GM10266 (cell line): ENCODE results near the gene PBRM1.

Experiments
- DNase-seq: peaks from one replicate; pipeline ENCODE4 v3.0.0; 2012; ENCODE audit errors: extremely low spot score
- TF ChIP-seq, protein P1 (sequence below): IDR thresholded peaks from 2 replicates; pipeline ENCODE4 v1.5.1; 2012; ENCODE audit warnings: mild to moderate bottlenecking, low read depth; ENCODE audit not compliant: control insufficient read depth, insufficient read depth; ENCODE audit errors: missing control alignments

Gene PBRM1

DNA sequence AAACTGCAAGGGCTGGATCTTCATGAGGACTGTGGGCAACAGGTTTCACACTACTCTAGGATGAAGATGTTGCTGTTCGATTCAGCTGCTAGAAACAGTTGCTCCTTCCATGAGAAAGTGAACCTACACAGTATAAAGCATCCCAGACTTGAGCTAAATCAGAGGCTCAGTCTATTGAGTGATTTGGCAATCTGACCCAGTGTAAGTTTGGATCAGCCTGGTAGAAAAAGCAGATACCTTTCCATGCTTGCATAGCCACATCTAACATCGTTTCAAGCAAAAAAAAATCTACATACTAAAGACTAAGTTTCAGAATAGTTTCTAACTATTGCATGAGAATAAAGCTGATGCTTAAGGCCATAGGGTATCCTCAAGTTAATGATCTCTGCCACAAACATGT lies 144.7 kb downstream of the PBRM1 start:
- TF ChIP-seq, protein P1, sequence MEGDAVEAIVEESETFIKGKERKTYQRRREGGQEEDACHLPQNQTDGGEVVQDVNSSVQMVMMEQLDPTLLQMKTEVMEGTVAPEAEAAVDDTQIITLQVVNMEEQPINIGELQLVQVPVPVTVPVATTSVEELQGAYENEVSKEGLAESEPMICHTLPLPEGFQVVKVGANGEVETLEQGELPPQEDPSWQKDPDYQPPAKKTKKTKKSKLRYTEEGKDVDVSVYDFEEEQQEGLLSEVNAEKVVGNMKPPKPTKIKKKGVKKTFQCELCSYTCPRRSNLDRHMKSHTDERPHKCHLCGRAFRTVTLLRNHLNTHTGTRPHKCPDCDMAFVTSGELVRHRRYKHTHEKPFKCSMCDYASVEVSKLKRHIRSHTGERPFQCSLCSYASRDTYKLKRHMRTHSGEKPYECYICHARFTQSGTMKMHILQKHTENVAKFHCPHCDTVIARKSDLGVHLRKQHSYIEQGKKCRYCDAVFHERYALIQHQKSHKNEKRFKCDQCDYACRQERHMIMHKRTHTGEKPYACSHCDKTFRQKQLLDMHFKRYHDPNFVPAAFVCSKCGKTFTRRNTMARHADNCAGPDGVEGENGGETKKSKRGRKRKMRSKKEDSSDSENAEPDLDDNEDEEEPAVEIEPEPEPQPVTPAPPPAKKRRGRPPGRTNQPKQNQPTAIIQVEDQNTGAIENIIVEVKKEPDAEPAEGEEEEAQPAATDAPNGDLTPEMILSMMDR: no peak
- DNase-seq: no peak

DNA sequence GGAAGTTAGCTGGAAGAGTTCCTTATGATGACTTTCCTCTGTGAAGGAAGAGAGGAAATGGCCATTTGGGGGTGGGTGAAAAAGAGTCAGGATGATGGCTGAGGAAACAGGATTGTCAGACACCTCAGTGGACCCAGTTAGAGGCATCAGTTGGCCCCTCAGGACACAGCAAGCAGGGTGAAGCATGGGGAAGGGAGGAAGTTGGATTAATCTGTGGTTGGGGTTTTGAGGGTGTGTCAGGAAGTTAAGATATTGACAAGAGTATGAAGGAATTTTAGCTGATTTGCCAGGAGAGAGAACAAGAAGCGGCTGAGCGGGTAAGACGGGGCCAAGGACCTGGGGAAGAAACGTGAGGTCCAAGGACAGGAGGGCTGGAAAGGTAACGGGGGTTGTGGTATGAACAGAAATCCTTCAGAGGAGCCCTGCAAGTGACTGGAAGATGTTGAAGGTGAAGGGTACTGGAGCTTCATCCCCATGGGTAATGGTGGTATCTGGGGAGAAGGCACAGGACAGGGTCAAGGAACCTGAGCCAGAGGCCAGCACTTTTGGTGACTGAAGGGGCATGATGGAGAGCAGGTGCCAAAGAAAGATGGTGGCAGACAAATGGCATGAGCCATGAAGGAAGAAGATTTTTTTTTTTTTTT lies 146.6 kb downstream of the PBRM1 start:
- TF ChIP-seq, protein P1: no peak
- DNase-seq: no peak

GRCh38 chr3:52537726-52538421 lies 147.8 kb downstream of the PBRM1 start:
- TF ChIP-seq, protein P1: no peak
- no peak for DNase-seq

DNA sequence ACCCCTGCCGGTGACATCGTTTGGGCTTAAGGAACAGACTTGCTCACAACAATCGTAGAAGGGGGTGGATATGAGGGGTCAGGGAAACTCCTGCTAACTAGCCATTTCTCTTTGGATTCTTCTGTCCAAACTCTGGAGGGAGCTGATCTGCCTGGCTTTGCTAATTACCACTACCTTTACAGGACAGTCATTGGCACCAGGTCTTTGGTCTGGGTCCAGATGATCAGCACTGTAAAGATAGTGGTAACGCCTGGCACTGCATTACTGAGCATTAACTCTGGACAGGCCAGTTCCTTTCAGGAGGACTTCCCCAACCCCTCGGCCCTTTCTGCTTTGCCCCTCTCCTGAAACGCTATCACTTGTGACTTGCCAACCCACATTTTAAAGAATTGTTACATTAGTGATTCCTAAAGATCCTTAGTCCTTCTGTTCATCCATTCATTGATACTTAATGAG lies 148.5 kb downstream of the PBRM1 start:
- TF ChIP-seq, protein P1: no peak
- no peak for DNase-seq

DNA sequence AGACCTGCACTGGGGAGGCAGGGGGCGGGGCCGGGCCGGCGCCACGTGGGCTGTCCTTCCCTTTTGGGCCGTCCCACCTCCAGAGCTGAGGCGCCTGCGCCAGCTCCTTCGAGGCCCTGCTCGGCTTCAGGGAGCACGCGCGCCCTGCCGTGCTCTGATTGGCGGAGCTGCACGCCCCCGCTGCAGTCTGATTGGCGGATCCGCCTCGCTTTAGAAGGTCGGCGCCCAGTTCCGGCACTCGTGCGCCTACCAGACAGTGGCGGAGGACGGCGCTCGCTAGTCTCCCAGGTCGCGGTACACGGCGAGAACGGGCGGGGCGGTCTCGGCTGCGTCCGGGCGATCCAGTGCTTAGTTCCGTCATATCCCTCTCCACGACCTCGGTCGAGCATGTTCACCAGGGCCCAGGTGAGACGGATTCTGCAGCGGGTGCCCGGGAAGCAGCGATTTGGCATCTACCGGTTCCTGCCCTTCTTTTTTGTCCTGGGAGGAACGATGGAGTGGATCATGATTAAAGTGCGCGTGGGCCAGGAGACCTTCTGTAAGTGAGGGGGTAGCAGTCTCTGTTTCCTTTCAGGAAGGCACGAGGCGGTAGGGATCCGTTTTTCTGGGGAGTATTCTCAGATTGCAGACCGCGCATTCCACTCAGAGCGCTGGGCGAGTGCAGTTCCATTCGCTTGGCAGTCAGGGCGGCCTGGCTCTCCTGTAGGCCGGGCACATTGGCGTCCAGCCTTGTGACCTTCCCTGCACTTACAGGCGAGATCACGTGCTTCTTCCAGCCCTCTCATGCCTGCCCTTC lies 149.1 kb downstream of the PBRM1 start, which contains the start of gene UQCC5:
Gene UQCC5, plus strand, starts transcription at position 237 of the 796 bp plus-strand sequence. Its CDS starts 151 bp downstream, at position 388.
- TF ChIP-seq, protein P1: peak; percentile 16
- peak; percentile 97 for DNase-seq

DNA sequence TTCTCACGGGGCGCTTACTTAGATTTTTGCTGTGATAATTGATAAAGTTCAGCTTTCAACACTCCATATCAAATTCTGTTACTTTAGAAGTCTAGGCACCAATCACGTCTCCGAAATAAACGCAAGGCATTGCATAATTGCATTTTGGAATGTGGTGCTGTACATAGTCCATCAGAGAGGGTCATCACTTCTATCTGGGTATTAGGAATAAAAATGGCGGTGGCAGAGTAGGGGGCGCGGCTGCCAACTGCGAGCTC lies 149.7 kb downstream of the PBRM1 start:
- TF ChIP-seq, protein P1: no peak
- no peak for DNase-seq
